Measurements from ENCODE around the gene SLC35F3. TPM values are rescaled to one million over a fixed set of nuclear protein-coding genes. Genes with fewer than 3 reads are reported as not detected.

SLC35F3 gene
- total RNA-seq, 1 experiment from 2014 or later, result 4.6 TPM

- DNase-seq (ENCODE audit: low read depth), result peak; percentile 75
Observed at GRCh38 chr1:233912447-233912846, 8.0 kb downstream of the SLC35F3 start.

GRCh38 chr1:233912909-233913308 lies 8.4 kb downstream of the SLC35F3 start:
- DNase-seq (ENCODE audit: low read depth), result peak; percentile 78

- peak; percentile 69 for DNase-seq (ENCODE audit: low read depth)
Observed at GRCh38 chr1:233916706-233917105, 12.2 kb downstream of the SLC35F3 start.

- peak; percentile 61 for DNase-seq (ENCODE audit: low read depth)
Observed at GRCh38 chr1:233919786-233920185, 15.3 kb downstream of the SLC35F3 start.

- no peak for DNase-seq (ENCODE audit: low read depth)
Observed at GRCh38 chr1:233928123-233928522, 23.6 kb downstream of the SLC35F3 start.

GRCh38 chr1:233933339-233933738 lies 28.9 kb downstream of the SLC35F3 start:
- DNase-seq (ENCODE audit: low read depth), result no peak

- DNase-seq (ENCODE audit: low read depth), result no peak
Observed at GRCh38 chr1:233935297-233935868, 30.9 kb downstream of the SLC35F3 start.

GRCh38 chr1:233936422-233936821 lies 31.9 kb downstream of the SLC35F3 start:
- no peak for DNase-seq (ENCODE audit: low read depth)

GRCh38 chr1:233936842-233937241 lies 32.4 kb downstream of the SLC35F3 start:
- DNase-seq (ENCODE audit: low read depth), result no peak

GRCh38 chr1:233938476-233938875 lies 34.0 kb downstream of the SLC35F3 start:
- no peak for DNase-seq (ENCODE audit: low read depth)

GRCh38 chr1:233939451-233939850 lies 35.0 kb downstream of the SLC35F3 start:
- no peak for DNase-seq (ENCODE audit: low read depth)

GRCh38 chr1:233940908-233941307 lies 36.4 kb downstream of the SLC35F3 start:
- peak; percentile 55 for DNase-seq (ENCODE audit: low read depth)

GRCh38 chr1:233944601-233945000 lies 40.1 kb downstream of the SLC35F3 start:
- DNase-seq (ENCODE audit: low read depth), result no peak

GRCh38 chr1:233945573-233945972 lies 41.1 kb downstream of the SLC35F3 start:
- peak; percentile 70 for DNase-seq (ENCODE audit: low read depth)

GRCh38 chr1:233945979-233946378 lies 41.5 kb downstream of the SLC35F3 start:
- no peak for DNase-seq (ENCODE audit: low read depth)

- no peak for DNase-seq (ENCODE audit: low read depth)
Observed at GRCh38 chr1:233946724-233947123, 42.2 kb downstream of the SLC35F3 start.

GRCh38 chr1:233951804-233952203 lies 47.3 kb downstream of the SLC35F3 start:
- no peak for DNase-seq (ENCODE audit: low read depth)

- DNase-seq (ENCODE audit: low read depth), result no peak
Observed at GRCh38 chr1:233957691-233958090, 53.2 kb downstream of the SLC35F3 start.

- DNase-seq (ENCODE audit: low read depth), result no peak
Observed at GRCh38 chr1:233959102-233959501, 54.6 kb downstream of the SLC35F3 start.

GRCh38 chr1:233959971-233960370 lies 55.5 kb downstream of the SLC35F3 start:
- no peak for DNase-seq (ENCODE audit: low read depth)

GRCh38 chr1:233960386-233960785 lies 55.9 kb downstream of the SLC35F3 start:
- no peak for DNase-seq (ENCODE audit: low read depth)

- DNase-seq (ENCODE audit: low read depth), result peak; percentile 49
Observed at GRCh38 chr1:233962878-233963277, 58.4 kb downstream of the SLC35F3 start.

- DNase-seq (ENCODE audit: low read depth), result peak; percentile 58
Observed at GRCh38 chr1:233965856-233966255, 61.4 kb downstream of the SLC35F3 start.

- DNase-seq (ENCODE audit: low read depth), result no peak
Observed at GRCh38 chr1:233971753-233972152, 67.3 kb downstream of the SLC35F3 start.

All from RPMI7951 (cell line).